Measurements from ENCODE around the gene MAP1LC3B.
"Not testable (repeated sequence)": the region's sequence is repeated elsewhere in the genome, so short reads cannot be mapped to it uniquely, and the experiment has no call there.

The MAP1LC3B gene

DNA sequence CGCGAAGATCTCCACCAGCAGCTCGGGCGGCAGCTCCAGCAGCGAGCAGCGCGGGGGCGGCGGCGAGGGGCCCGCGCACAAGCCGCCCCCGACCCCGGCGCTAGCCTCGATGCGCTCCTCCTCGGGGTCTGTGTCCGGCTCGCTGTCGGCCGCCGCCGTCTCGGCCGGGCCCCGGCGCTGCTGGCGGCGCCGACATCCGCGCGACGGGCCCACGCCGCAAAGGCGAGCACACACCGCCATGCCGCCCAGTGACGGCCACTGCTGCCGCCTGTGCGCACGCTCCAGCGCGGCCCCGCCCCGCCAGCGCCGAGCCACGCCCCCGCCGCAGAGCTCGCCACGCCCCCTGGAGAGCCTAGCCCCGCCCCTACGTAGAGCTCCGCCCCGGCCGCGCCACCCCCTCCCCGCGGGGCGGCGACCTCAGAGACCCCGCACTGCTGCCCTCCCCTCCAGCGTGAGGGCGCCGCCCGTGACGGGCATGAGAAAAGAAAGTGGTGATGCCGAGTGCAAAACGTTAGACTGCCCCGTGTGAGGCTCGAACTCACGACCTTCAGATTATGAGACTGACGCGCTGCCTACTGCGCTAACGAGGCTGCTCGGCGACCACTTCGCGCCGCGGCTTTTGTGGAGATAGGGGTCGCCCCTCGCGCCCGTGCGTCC is 8.5 kb upstream of the MAP1LC3B start, which contains the start of gene FBXO31:
FBXO31 (minus strand) TSS at position 272 of the 657 bp plus-strand sequence; CDS start at position 240, 32 bp downstream.
- peak; percentile 83 to 86 (median 85) for DNase-seq

DNA sequence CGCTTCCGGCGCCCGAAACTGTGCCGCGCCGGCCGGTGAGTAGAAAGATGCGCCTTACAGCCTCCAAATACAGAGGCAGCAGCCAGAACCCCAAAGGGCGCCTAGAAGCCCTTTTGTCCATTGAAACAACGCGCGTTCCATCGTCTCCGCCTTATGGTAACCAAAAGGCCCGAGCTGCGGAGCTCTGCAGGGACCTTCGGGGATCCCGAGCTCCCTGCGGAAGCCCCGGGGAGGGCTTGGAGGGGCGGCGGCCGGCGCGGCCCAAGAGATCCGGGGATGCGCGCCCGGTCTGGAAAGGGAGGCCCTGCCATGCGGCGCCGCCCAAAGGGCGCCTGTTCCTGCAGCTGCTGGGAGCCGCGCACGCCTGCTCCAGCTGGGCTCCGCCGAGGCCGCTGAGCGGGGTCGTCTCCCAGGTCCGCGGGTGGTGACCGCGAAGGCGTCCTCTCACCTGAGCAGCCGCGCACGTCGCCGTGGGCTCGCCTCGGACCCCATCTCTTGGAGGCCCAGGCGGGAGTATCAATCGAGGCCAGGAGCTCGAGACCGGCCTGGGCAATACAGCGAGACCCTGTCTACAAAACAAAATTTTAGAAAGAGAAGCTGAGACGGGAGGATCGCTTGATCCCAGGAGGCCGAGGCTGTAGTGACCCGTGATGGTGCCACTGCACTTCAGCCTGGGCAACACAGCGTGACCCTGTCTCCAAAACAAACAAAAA is 7.8 kb upstream of the MAP1LC3B start:
- no peak for DNase-seq

DNA sequence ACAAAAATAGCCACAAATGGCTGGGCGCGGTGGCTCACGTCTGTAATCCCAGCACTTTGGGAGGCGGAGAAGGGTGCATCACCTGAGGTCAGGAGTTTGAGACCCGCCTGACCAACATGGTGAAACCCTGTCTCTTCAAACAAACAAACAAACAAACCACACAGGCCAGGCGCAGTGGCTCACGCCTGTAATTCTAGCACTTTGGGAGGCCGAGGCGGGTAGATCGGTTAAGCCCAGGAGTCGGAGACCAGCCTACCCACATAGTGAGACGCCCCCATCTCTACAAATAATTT is 7.3 kb upstream of the MAP1LC3B start:
- not testable (repeated sequence) for DNase-seq

DNA sequence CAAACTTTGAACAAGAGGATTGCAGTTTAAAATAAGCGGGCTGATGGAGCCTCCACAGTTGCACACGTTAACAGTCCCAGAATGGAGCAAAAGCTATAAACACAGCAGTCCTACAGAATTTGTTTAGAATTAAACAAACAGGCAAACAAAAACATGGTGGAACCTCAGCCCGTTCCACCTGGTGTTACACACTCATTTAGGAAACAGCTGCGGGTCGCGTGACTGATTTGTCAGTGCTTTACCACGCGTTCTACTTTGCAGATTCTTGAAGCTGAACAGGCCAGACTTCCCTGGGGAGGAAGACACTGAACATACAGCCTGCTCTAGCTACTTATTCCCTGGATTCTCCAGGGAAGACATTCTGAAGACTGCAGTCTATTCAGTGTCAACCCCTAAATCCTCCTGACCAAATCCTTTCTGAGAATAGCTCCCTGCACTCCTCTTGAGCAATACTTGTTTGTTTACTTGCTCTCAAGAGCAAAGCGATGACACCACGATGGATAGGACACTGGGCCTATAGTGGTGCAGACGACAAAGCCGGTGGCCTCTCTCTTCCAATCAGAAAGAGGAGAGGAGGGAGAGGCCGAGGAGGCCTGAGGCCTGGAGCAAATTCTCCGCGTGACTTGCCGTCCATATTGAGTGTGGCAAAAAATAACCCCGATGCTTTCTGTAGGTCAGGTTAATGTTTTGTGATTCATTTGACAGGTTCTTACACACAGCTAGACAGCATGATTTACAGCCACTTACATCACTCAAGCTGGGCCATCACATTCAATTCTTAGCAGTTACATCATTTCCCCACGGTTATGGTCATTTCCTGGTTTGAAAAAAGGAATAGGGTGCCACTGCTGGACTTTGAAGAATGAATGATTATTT is 4.0 kb upstream of the MAP1LC3B start:
- peak; percentile 50 to 99 (median 83) for DNase-seq

DNA sequence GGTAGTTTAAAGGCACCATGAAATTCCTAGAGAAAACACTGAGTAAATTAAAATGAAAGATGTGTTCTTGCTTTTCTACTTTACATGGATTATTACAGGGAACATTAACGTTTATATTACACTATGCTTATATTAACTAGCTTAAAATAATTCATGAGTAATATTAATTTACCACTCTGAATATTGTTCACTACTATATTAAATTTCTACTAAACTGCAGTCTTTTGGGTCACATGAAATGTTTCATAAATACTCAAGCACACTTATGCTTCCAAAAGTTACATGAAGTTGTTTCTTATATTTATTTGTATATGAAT is 3.4 kb upstream of the MAP1LC3B start:
- DNase-seq: no peak

DNA sequence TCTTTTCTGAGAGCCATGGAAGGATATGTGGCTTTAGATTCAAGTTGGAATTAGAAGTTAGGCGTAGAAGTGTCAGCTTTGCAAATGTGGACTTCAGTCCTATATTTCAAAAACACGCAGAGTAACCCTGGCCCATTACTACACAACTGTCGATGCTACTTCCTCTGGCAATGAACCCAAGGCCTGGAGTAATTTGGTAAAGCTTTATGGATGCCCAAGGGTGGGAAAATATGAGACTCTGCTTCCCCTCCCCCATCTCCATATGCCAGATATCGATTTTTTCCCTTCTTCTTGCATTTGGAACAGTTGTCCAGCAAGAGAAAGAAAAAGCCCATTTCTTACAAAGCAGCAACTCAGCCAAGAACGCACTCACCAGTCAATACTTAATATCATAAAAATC is 2.9 kb upstream of the MAP1LC3B start:
- DNase-seq: no peak

DNA sequence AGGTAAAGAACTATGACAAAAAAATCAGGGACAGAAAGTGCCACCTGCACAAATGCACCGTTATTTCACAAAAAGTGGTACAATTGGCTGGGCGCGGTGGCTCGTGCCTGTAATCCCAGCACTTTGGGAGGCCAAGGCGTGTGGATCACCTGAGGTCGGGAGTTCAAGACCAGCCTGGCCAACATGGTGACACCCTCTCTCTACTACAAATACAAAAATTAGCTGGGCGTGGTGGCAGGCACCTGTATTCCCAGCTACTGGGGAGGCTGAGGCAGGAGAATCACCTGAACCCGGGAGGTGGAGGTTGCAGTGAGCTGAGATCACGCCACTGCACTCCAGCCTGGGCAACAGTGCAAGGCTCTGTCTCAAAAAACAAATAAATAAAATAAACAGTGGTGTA is 2.2 kb upstream of the MAP1LC3B start:
- not testable (repeated sequence) for DNase-seq

DNA sequence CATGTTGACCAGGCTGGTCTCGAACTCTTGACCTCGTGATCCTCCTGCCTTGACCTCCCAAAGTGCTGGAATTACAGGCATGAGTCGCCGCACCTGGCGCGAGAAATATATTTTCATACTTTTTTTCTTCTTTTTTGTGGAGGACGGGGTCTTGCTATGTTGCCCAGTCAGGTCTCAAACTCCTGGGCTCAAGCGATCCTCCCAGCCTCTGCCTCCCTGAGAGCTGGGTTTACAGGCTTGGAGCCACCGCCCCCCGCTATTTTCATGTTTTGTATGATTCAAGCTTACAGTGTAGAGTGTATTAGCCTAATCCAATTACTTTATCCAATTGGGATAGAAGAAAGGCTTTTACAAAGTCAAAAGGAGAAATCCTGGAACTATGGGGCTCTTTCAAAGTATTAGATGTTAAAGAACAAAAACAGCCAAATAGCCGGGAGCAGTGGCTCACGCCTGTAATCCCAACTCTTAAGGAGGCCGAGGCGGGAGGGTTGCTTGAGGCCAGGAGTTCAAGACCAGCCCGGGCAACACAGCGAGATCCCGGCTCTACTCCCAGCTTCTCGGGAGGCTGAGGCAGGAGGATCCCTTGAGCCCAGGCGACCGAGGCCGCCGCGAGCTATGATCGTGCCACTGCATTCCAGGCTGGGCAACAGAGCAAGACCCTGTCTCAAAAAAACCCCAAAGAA is 1.4 kb upstream of the MAP1LC3B start:
- no peak for DNase-seq

DNA sequence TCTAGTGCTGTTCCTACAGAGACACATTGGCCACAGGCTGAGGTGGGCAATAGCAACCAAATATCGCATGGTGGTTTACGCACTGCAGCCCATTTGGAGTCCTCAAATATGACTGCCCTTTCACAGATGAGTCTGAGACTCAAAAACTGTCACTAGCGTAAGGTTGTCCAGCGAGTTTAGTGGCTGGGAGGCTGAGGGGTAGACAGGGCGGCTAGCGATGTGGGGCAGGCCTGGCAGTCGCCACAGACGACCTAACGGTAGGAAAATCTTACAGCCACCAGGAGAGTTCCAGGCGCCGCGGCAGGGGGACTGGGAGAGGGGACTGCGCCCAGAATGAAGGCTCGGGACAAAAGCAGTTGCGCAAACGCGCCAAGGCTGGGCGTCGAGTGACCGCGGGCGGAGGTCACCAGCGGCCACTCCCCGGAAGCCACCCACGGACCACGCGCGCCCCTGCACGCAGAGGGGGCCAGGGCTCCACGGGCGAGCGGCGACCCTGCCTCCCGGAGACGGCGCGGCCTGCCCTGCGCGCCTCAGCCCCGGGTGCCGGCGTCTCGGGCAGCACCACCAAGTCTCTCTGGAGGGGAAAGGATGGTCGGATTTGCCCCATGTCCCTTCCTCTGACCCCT is 699 bp upstream of the MAP1LC3B start:
- DNase-seq: no peak

DNA sequence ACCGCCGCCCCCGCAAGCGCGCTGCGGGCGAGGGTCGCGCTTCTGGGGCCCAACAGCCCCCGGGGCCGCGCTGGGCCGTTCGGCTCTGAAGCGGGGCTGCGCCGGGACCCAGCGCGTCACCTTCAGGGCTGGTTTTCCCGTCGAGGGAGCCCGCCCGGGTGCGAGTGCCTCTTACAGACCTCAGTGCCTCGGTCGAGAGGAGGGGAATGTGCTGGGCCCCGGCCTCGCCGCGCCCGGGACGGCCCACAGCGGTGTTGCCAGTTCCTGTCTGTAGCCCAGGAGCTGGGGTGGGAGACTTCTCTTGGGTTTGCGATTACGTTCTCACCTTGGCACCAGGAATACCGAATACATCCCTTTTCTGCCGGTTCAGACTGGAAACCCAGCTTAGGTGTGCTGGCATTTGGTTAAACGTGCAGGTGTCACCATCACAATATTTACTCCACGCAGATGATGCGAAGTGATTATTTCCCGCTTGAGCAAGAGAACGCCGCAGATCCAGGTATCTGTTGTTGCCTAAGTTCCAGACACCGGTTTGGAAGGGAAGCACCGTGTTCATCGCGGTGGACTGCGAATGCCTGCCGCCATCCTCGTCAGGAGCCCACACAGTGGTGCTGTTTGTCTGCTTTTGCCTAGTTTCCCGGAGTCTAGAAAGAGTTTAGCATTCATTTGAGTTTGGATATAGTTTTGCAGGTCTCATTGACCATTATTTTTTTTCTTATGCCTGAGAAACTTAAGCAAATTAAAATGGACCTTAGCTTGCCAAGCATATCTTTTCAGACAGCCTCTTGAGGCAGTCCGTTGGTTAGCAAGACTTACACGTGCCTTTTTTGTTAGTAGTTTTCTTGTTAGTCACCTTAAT is 914 bp downstream of the MAP1LC3B start:
- DNase-seq: peak in 2 of 5 experiments; percentile 26 to 54

DNA sequence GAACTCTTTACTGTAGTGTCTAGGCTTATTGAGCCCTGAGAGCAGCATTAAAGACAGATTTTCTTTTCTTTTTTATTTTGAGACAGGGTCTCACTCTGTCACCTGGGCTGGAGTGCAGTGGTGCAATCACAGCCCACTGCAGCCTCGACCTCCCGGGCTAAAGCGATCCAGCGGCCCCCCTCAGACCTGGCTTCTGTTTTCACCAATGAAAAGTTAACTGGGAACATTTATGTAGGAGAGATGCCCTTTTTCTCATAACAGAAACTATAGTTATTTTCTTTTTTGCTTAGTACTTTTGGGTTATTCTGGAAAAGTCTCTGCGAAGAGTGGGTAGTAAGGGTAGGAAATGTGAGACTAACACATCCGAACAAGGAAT is 1.5 kb downstream of the MAP1LC3B start:
- DNase-seq: no peak

DNA sequence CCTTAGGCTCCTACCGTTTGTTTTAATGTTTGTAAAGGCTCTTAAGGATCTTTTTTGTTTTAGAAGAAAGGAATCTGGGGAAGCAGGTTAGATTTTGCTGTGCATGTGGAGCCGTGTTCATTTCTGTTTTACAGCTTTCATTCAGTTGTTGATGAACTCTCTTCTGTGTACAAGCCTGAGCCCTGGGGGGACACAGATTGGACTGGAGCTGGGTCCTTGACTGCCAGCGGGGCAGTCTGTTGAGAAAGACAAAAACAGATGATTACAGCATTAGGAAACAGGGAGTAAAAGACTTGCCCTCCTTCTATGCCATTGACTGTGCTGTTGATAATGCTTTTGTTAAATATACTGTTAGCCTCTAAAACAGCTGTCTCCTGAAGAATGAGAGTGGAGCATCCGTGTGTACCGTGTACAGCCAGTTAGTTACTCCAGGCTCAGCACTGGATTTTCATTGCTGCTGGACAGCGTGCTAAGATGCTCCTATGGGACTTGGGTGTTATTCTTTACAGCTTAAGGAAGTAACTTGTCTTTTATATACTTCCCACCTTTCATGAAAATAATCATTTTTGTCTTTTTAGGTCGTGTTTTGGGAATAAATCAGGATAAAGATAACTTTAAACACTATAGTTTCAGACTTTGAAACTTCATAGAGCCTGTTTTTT is 3.2 kb downstream of the MAP1LC3B start:
- DNase-seq: no peak

DNA sequence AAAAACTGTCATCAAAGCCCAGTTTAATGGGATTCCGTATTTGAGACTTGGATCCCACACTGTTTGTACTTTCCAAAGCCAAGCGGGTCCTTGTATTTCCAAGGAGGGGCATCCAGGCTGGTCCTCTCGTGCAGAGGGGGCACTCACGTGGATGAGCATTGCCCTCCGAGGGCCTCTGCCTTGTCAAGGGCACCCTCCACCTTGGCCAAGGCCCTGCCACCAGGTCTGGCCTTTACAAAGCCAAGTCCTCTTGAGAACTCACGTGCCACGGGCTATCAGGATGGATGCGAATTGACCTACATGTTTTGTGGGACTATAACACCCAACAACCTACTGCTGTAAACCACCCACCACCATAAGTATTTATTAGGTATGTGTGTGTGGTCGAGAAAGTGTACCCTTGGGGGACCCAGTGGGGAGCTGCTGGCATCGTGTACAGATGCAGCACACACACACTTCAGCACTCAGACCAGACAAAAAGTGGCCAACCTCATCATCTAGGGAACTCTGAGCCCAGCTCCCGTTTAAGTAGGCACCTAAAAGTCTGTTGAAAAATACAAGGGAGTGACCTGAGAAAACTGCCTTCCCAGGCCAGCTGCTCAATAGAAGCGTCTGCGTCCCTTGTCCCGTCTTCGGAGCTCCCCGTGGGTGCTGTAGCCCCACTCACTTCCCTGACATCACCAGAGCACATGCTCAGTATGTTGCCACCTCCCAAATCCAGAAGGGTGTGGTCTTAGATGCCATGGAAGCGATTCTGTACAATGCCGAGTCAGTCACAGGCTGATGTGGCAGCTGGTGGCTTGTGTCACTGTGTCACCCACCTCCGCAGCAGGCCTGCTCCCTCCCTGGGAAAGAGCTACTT is 12.9 kb downstream of the MAP1LC3B start:
- DNase-seq: no peak

DNA sequence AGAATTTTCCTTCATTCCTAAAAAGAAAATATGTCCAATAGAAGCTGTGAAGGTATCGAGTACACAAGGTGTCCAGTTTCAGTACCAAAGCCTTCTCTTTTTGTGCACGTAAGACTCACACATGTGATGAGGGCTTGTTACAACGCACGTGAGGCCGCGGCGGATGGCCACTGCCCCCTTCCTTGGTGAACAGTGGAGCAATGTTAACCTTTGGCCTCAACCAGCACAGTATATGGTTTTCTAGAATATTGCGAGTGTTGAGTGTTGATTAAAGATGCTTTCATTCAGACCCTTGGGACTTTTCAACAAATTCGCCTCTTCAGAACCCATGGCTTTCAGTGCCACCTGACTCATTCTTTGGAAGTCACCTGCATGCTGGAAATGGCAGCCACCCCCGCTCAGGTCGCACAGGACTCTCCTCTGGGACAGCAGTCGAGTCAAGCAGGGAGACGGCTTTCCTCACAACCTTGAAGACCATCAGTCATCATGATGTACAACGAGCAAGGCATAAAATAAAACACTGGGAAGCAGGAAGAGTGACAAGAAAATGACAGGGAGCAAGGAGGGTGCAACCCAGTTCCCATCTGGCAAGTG is 14.5 kb downstream of the MAP1LC3B start:
- no peak for DNase-seq

DNA sequence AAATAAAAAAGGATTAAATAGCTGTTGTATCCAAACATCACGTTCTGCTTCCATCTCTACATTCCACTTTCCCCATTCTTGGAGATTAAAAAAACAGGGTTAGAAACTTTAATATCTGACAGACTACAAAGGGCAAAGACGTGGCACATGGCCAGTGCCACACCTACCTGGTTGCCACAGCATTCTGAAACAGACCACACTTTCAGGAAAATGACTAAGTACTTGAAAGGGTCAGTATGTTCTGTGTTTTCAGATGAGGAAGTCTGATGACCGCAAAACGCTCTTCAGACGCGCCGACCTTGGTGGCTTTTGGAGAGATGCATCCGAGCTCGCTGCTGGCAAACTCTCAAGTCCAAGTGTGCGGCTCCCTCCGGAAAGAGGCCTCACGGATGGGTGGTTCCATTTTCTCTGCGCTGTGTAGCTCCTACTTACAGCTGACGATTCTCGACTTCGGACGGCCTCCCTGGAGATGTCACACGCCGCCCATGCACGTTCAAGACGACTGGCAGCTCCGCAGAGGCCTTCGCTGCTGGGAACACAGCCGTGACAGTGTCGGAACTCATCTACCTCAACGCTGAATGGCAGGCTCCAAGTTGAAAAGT is 15.5 kb downstream of the MAP1LC3B start:
- peak in 1 of 5 experiments; percentile 24 for DNase-seq

DNA sequence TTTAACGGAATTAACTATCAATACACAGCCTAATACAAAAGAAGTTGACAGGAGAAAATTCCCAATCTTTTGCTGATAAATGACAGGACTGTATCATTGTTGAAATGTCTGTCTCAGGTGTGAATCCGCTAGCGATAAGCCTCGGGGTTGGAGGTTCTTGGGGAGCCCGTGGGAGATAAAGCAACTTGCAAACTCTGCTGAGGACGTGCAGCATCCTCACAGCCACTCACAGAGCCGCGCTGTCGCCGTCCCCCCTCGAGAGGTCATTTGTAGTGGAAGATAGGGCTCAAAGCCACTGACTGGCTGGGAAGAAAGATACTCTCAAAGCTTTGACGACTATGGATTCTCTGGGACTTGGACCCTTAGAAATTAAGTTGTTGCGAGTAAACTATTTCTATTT is 17.0 kb downstream of the MAP1LC3B start:
- DNase-seq: no peak

DNA sequence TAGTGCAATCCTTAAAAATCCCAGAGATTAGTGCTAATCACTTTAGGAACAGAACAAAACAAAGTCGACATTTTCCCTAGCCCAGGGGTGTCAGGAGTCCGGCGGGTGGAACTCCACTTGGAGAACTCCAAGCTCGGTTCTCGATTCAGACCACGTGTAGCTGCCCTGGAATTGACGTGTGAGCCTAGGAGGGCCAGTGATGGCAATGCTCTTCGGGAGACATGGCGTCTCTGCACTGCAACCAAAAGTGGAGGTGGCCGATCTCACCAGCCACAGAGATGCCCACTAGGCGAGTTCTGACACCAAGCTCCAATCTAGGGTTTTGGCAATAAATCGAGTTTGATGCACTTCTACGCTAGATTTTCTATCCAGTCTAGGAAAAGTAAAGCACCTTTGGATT is 17.6 kb downstream of the MAP1LC3B start:
- no peak for DNase-seq

DNA sequence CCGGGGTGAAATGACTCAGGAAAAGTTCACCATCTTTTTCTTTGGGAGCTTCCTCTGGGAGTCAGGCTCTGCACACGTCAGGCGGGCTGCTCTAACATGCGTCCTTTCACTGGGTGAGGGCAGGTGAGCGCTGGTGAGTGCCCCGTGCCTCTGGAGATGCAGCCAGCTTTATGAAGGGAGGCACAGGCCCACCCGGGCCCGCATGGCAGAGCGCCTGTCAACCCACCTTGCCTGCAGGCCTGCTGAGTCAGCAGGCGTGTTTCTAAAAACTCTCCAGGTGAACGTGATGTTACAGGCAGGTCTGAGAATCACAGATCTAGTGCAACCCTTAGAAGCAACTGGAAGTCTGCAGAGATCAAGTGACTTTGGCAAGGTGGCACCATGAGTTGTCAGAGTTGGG is 18.4 kb downstream of the MAP1LC3B start:
- DNase-seq: no peak

DNA sequence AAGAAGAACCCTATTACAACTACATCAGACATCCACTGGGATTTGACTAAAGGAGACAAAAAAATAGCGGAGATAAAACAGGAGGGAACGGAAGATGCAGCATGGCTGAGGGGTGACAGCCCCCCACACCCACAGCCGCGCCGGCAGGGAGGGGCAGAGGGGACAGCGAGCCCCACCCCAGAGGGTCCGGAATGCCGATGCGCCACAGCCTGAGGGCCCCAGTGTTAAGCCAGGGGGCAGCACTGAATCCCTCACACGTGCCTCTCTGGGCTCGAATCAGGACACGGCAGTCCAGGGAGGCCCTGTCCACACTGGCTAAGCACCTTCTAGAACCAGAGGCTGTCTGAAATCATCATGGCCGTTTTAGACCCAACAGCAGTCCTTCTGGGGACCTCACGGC is 18.8 kb downstream of the MAP1LC3B start:
- no peak for DNase-seq

All from T-helper 2 cell (primary cell).